ENCODE results near the gene UBE3B.
A peak's percentile ranks its signal among the peaks of the same experiment; 100 is the strongest.
"Not testable (repeated sequence)": the region's sequence is repeated elsewhere in the genome, so short reads cannot be mapped to it uniquely, and the experiment has no call there.

UBE3B gene

GRCh38 chr12:109477185-109477962, at the start of gene UBE3B, which contains the start of gene KCTD10:
Gene UBE3B, plus strand, starts transcription at chr12:109477634. Its CDS starts 5,918 bp downstream, at chr12:109483552.
Gene KCTD10, minus strand, starts transcription at chr12:109477300. Its CDS starts 38 bp downstream, at chr12:109477262.
- peak; percentile 95 for DNase-seq (ENCODE audit: low read depth)

GRCh38 chr12:109428037-109428629, 49.3 kb upstream of the UBE3B start:
- DNase-seq (ENCODE audit: low read depth), result peak; percentile 77

- DNase-seq (ENCODE audit: low read depth), result not testable (repeated sequence)
Measured at GRCh38 chr12:109428804-109429203, 48.6 kb upstream of the UBE3B start.

- DNase-seq (ENCODE audit: low read depth), result no peak
Measured at GRCh38 chr12:109430244-109430643, 47.2 kb upstream of the UBE3B start.

- no peak for DNase-seq (ENCODE audit: low read depth)
Measured at GRCh38 chr12:109432431-109432830, 45.0 kb upstream of the UBE3B start.

- peak; percentile 78 for DNase-seq (ENCODE audit: low read depth)
Measured at GRCh38 chr12:109432842-109433304, 44.6 kb upstream of the UBE3B start.

GRCh38 chr12:109433618-109434017, 43.8 kb upstream of the UBE3B start:
- peak; percentile 34 for DNase-seq (ENCODE audit: low read depth)

- DNase-seq (ENCODE audit: low read depth), result no peak
Measured at GRCh38 chr12:109434582-109434981, 42.9 kb upstream of the UBE3B start.

GRCh38 chr12:109435428-109436187, 41.8 kb upstream of the UBE3B start:
- no peak for DNase-seq (ENCODE audit: low read depth)

- DNase-seq (ENCODE audit: low read depth), result no peak
Measured at GRCh38 chr12:109436188-109436560, 41.3 kb upstream of the UBE3B start.

GRCh38 chr12:109439181-109439580, 38.3 kb upstream of the UBE3B start:
- no peak for DNase-seq (ENCODE audit: low read depth)

GRCh38 chr12:109439951-109440350, 37.5 kb upstream of the UBE3B start:
- DNase-seq (ENCODE audit: low read depth), result not testable (repeated sequence)

- no peak for DNase-seq (ENCODE audit: low read depth)
Measured at GRCh38 chr12:109440851-109441490, 36.5 kb upstream of the UBE3B start.

GRCh38 chr12:109443794-109444193, 33.6 kb upstream of the UBE3B start:
- no peak for DNase-seq (ENCODE audit: low read depth)

GRCh38 chr12:109444259-109444658, 33.2 kb upstream of the UBE3B start:
- no peak for DNase-seq (ENCODE audit: low read depth)

- no peak for DNase-seq (ENCODE audit: low read depth)
Measured at GRCh38 chr12:109445191-109445609, 32.2 kb upstream of the UBE3B start.

GRCh38 chr12:109446869-109447268, 30.6 kb upstream of the UBE3B start:
- DNase-seq (ENCODE audit: low read depth), result no peak

- no peak for DNase-seq (ENCODE audit: low read depth)
Measured at GRCh38 chr12:109447482-109447881, 30.0 kb upstream of the UBE3B start.

- no peak for DNase-seq (ENCODE audit: low read depth)
Measured at GRCh38 chr12:109448272-109448671, 29.2 kb upstream of the UBE3B start.

GRCh38 chr12:109448707-109449390, 28.6 kb upstream of the UBE3B start:
- no peak for DNase-seq (ENCODE audit: low read depth)

GRCh38 chr12:109449845-109450532, 27.4 kb upstream of the UBE3B start:
- DNase-seq (ENCODE audit: low read depth), result no peak

Data from ELR (cell line).